Epithelial cell of proximal tubule (primary cell): ENCODE measurements around the gene NEDD9. TPM values are rescaled to one million over a fixed set of nuclear protein-coding genes. Genes with fewer than 3 reads are reported as not detected.
A peak's percentile ranks its signal among the peaks of the same experiment; 100 is the strongest.

Source experiments
- DNase-seq: peaks from one replicate; pipeline ENCODE4 v3.0.0-alpha.2; 2011; ENCODE audit warnings: low read depth
- H3K4me3 ChIP-seq: 2 replicates; pipeline ENCODE4 v1.5.1; 2011; ENCODE audit warnings: low read depth, mild to moderate bottlenecking, low read length
- CTCF ChIP-seq: conservative IDR thresholded peaks from 2 replicates; pipeline ENCODE4 v1.5.1; 2012; ENCODE audit warnings: low read depth, mild to moderate bottlenecking, low read length
- total RNA-seq: library from RNA; depleted of rRNA; stranded (reverse); fragments of >200 nt; gene quantifications from 2 replicates; pipeline ENCODE4 v1.2.3, GENCODE V29; 2015

Gene NEDD9
- total RNA-seq, 1 donor from 2014 or later = 35.1 TPM

GRCh38 chr6:11228935-11229654 lies 3.4 kb downstream of the NEDD9 start:
- peak overlapping the region; percentile 82 for H3K4me3 ChIP-seq
- no peak for TF ChIP-seq CTCF
- DNase-seq = no peak

GRCh38 chr6:11227698-11228097 lies 4.8 kb downstream of the NEDD9 start:
- no peak for DNase-seq
- H3K4me3 ChIP-seq = no peak overlapping the region
- TF ChIP-seq CTCF = no peak

GRCh38 chr6:11226005-11226404 lies 6.5 kb downstream of the NEDD9 start:
- no peak overlapping the region for H3K4me3 ChIP-seq
- TF ChIP-seq CTCF = no peak
- DNase-seq = no peak

- no peak overlapping the region for H3K4me3 ChIP-seq
- no peak for TF ChIP-seq CTCF
- DNase-seq = no peak
Observed at GRCh38 chr6:11224966-11225463, 7.5 kb downstream of the NEDD9 start.

GRCh38 chr6:11224252-11224965 lies 8.1 kb downstream of the NEDD9 start:
- no peak overlapping the region for H3K4me3 ChIP-seq
- DNase-seq = no peak
- no peak for TF ChIP-seq CTCF

GRCh38 chr6:11223286-11223864 lies 9.1 kb downstream of the NEDD9 start:
- TF ChIP-seq CTCF = no peak
- DNase-seq = no peak

More at GRCh38 chr6:11223286-11223864, 9.1 kb downstream of the NEDD9 start:
- no peak overlapping the region for H3K4me3 ChIP-seq
